ENCODE data around the gene HHIPL1.

DNA sequence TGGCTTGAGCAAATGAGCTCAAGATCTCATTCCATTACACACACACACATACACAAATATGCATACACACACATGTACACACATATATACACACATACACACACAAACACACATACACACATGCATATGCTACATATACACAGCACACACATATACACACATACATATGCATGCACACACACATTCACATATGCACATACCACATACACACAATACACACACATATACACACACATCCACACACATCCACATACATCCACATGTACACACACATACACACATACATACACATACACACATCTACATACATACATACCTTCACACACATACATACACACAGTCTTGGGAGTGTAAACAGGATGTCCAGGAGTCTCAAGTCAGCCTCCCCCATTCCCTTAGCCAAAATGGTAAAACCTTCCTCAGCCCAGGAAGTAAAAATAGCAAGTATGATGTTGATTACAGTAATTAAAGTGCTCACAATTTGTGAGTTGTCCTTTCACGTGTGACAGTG, 12.8 kb downstream of the HHIPL1 start:
- no peak for TF ChIP-seq EZH2phosphoT487 (IDR thresholded peaks at IDR 0.05; ENCODE audit: low read depth)
- TF ChIP-seq, protein P1, sequence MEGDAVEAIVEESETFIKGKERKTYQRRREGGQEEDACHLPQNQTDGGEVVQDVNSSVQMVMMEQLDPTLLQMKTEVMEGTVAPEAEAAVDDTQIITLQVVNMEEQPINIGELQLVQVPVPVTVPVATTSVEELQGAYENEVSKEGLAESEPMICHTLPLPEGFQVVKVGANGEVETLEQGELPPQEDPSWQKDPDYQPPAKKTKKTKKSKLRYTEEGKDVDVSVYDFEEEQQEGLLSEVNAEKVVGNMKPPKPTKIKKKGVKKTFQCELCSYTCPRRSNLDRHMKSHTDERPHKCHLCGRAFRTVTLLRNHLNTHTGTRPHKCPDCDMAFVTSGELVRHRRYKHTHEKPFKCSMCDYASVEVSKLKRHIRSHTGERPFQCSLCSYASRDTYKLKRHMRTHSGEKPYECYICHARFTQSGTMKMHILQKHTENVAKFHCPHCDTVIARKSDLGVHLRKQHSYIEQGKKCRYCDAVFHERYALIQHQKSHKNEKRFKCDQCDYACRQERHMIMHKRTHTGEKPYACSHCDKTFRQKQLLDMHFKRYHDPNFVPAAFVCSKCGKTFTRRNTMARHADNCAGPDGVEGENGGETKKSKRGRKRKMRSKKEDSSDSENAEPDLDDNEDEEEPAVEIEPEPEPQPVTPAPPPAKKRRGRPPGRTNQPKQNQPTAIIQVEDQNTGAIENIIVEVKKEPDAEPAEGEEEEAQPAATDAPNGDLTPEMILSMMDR (IDR thresholded peaks at IDR 0.05; ENCODE audit: low read depth, low read length) = no peak

Measured in OCI-LY3 (cell line).